ENCODE measurements around the gene UROS. TPM values are rescaled to one million over a fixed set of nuclear protein-coding genes. Genes with fewer than 3 reads are reported as not detected.

The UROS gene
- total and polyA plus RNA-seq, 2 experiments from 2014 or later = 55.7 to 80.4 TPM

GRCh38 chr10:125766511-125766910, 56.5 kb downstream of the UROS start:
- Histone ChIP-seq H3K4me2 (no peak overlapping the region), H3K9me3 (ENCODE audit: low read depth) (no peaks in the 10 kb centered on the region), H3K4me3 (no peak overlapping the region), H3K27ac (no peak overlapping the region), H3K36me3 (replicated peaks; ENCODE audit: insufficient read depth, low read depth) (no peaks in the 10 kb centered on the region), H4K20me1 (ENCODE audit: insufficient read depth, poor library complexity, severe bottlenecking) (no peaks in the 10 kb centered on the region), H2AFZ (no peak overlapping the region), H3K9me2 (replicated peaks; ENCODE audit: insufficient read depth) (no peaks in the 10 kb centered on the region), H3K79me2 (no peaks in the 10 kb centered on the region), H3K4me1 (ENCODE audit: insufficient read depth) (no peaks in the 10 kb centered on the region), H3K27me3 (no peaks in the 10 kb centered on the region)
- no peak for DNase-seq (ENCODE audit: low spot score)
- TF ChIP-seq EZH2 (IDR thresholded peaks at IDR 0.05; ENCODE audit: borderline replicate concordance) = no peak
- no peak for TF ChIP-seq EZH2phosphoT487 (IDR thresholded peaks at IDR 0.05; ENCODE audit: low read depth, severe bottlenecking, unreplicated experiment)
- TF ChIP-seq CTCF (IDR thresholded peaks at IDR 0.05; ENCODE audit: poor library complexity) = no peak
- 98% methylated on average over 4 of the region's 4 CpGs for WGBS (ENCODE audit: low lambda C conversion rate, missing lambda C conversion rate)

- WGBS (ENCODE audit: low lambda C conversion rate, missing lambda C conversion rate) = 95% methylated on average over 2 of the region's 2 CpGs
- Histone ChIP-seq H3K36me3 (replicated peaks; ENCODE audit: insufficient read depth, low read depth) (no peaks in the 10 kb centered on the region), H4K20me1 (ENCODE audit: insufficient read depth, poor library complexity, severe bottlenecking) (no peaks in the 10 kb centered on the region), H3K79me2 (no peaks in the 10 kb centered on the region), H3K27me3 (no peaks in the 10 kb centered on the region), H3K9me3 (ENCODE audit: low read depth) (no peaks in the 10 kb centered on the region), H3K4me3 (no peak overlapping the region), H3K4me2 (no peak overlapping the region), H3K9me2 (replicated peaks; ENCODE audit: insufficient read depth) (no peaks in the 10 kb centered on the region), H2AFZ (no peak overlapping the region), H3K4me1 (ENCODE audit: insufficient read depth) (no peaks in the 10 kb centered on the region), H3K27ac (no peak overlapping the region)
- DNase-seq (ENCODE audit: low spot score) = no peak
- TF ChIP-seq EZH2phosphoT487 (IDR thresholded peaks at IDR 0.05; ENCODE audit: low read depth, severe bottlenecking, unreplicated experiment) (no peak), EZH2 (IDR thresholded peaks at IDR 0.05; ENCODE audit: borderline replicate concordance) (no peak), CTCF (IDR thresholded peaks at IDR 0.05; ENCODE audit: poor library complexity) (no peak)
Measured at GRCh38 chr10:125765835-125766234, 57.2 kb downstream of the UROS start.

DNA sequence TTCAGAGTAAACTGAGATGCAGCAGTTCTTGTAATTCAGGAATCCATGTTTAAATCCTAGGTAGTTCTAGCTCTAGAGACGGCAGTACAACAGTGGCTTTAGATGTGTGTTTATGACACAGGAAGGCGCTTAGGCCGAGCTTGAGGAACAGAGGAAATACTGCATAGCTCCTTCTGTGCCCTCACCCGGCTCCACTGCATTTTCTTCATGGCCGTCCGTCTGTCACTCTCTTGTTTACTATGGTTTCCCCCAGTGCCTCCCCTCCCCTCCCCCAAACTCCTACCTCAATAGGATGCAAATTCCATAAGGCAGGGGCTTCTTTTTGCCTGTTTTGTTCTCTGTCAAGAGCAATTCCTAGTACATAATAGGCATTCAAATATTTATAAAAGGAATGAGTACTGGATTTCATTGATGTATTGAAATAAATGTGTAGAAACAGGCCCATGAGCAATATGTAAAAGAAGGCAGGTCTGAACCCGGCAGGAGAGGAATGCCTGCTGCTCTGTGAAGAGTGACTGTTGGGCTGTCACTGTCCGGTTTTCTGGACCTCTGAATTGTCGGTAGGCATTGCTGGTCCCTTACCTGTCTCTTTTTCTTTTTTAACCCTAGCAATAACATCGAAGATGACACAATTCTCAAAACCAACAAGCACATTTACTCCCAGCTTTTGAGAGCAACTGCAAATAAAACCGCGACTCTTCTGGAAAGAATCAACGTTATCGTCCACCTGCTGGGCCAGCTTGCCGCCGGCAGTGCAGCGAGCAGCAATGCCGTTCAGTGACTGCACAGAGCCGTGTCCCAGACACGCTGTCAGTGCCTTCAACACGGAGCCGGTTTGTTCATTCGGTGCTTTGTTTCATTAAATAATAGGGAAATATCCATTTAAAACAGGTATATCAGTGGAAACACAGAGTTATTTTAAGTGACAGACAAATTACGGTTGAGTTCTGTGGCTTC, 60.1 kb downstream of the UROS start:
- WGBS (ENCODE audit: low lambda C conversion rate, missing lambda C conversion rate) = 95% methylated on average over 24 of the region's 24 CpGs
- Histone ChIP-seq H3K4me2 (no peak overlapping the region), H4K20me1 (ENCODE audit: insufficient read depth, poor library complexity, severe bottlenecking) (no peaks in the 10 kb centered on the region), H2AFZ (no peak overlapping the region), H3K9me3 (ENCODE audit: low read depth) (no peaks in the 10 kb centered on the region), H3K79me2 (no peaks in the 10 kb centered on the region), H3K4me1 (ENCODE audit: insufficient read depth) (no peaks in the 10 kb centered on the region), H3K9me2 (replicated peaks; ENCODE audit: insufficient read depth) (no peaks in the 10 kb centered on the region), H3K27ac (no peak overlapping the region), H3K36me3 (replicated peaks; ENCODE audit: insufficient read depth, low read depth) (no peaks in the 10 kb centered on the region), H3K27me3 (no peaks in the 10 kb centered on the region), H3K4me3 (no peak overlapping the region)
- DNase-seq (ENCODE audit: low spot score) = no peak
- TF ChIP-seq EZH2phosphoT487 (IDR thresholded peaks at IDR 0.05; ENCODE audit: low read depth, severe bottlenecking, unreplicated experiment) = no peak
- TF ChIP-seq EZH2 (IDR thresholded peaks at IDR 0.05; ENCODE audit: borderline replicate concordance) = no peak
- TF ChIP-seq CTCF (IDR thresholded peaks at IDR 0.05; ENCODE audit: poor library complexity) = no peak
